H1 (cell line): ENCODE measurements around the gene SBNO2. TPM values are rescaled to one million over a fixed set of nuclear protein-coding genes. Genes with fewer than 3 reads are reported as not detected.
"Not testable (repeated sequence)": the region's sequence is repeated elsewhere in the genome, so short reads cannot be mapped to it uniquely, and the experiment has no call there.

Experiments used
- CTCF ChIA-PET: fragments of 300-600 bp; sonication (Branson Sonifier 250); formaldehyde crosslinking; loops from one replicate; lab custom pipeline; 2021; ENCODE audit not compliant: partially characterized antibody; lab: Charles Lee
- POLR2A ChIA-PET: fragments of 300-600 bp; sonication (Branson Sonifier 250); formaldehyde crosslinking; loops from one replicate; lab custom pipeline; 2021; ENCODE audit warnings: inconsistent platforms; ENCODE audit not compliant: partially characterized antibody; lab: Charles Lee
- DNase-seq, 2 experiments: peaks; one replicate each; pipeline versions ENCODE4 v3.0.0 to v3.0.0-alpha.2; 2010 to 2022; ENCODE audit warnings: low spot score in 2 of 2, low read depth in 1 of 2, mixed read lengths in 1 of 2
- FAIRE-seq: peaks from 2 replicates; lab custom pipeline; 2011; peaks lifted over from hg19 to GRCh38; lab: Jason Lieb, UNC
- H2AFZ ChIP-seq: 2 replicates; pipeline ENCODE4 v1.8.1; 2012; ENCODE audit warnings: low read length, inconsistent platforms
- H2AK5ac ChIP-seq: 2 replicates; pipeline ENCODE4 v1.6.1; 2013; ENCODE audit warnings: low read depth, low read length
- H2BK120ac ChIP-seq: replicated peaks from 2 replicates; pipeline ENCODE3; 2013; ENCODE audit warnings: low read depth, low read length, inconsistent platforms
- H2BK12ac ChIP-seq: 2 replicates; pipeline ENCODE4 v1.6.1; 2013; ENCODE audit warnings: low read depth, low read length
- H2BK15ac ChIP-seq: 2 replicates; pipeline ENCODE4 v1.6.1; 2013; ENCODE audit warnings: low read length
- H2BK20ac ChIP-seq: 2 replicates; pipeline ENCODE4 v1.6.1; 2013; ENCODE audit warnings: low read length
- H2BK5ac ChIP-seq: 2 replicates; pipeline ENCODE4 v1.6.1; 2013; ENCODE audit warnings: low read depth, low read length
- H3K14ac ChIP-seq: 2 replicates; pipeline ENCODE4 v1.6.1; 2013; ENCODE audit warnings: inconsistent platforms; ENCODE audit not compliant: insufficient read length
- H3K18ac ChIP-seq: 2 replicates; pipeline ENCODE4 v1.6.1; 2013; ENCODE audit warnings: low read length; ENCODE audit errors: extremely low read depth
- H3K23ac ChIP-seq: 2 replicates; pipeline ENCODE4 v1.6.1; 2013; ENCODE audit warnings: inconsistent platforms; ENCODE audit not compliant: insufficient read length
- H3K23me2 ChIP-seq: 2 replicates; pipeline ENCODE4 v1.6.1; 2013; ENCODE audit warnings: low read depth, low read length
- H3K27ac ChIP-seq: 2 replicates; pipeline ENCODE4 v1.6.1; 2011; ENCODE audit warnings: low read depth, low read length, inconsistent platforms
- H3K27me3 ChIP-seq, 4 experiments: replicated peaks in 1 of 4; 1 replicate in 1 of 4; 2 replicates in 3 of 4; pipeline versions ENCODE4 v1.6.1 to v1.8.1; 2011 to 2013; ENCODE audit warnings: low read length in 3 of 4, mild to moderate bottlenecking in 3 of 4, inconsistent platforms in 2 of 4, mixed read lengths in 2 of 4, moderate library complexity in 1 of 4; ENCODE audit not compliant: control insufficient read depth in 3 of 4, insufficient read depth in 3 of 4; ENCODE audit errors: extremely low read depth in 1 of 4
- H3K36me3 ChIP-seq, 4 experiments: 2 replicates each; pipeline versions ENCODE4 v1.6.1 to v1.8.1; 2011 to 2013; ENCODE audit warnings: mild to moderate bottlenecking in 4 of 4, low read length in 3 of 4, moderate library complexity in 2 of 4, control low read depth in 1 of 4, inconsistent platforms in 1 of 4; ENCODE audit not compliant: insufficient read depth in 4 of 4, control insufficient read depth in 2 of 4
- H3K4ac ChIP-seq: replicated peaks from 2 replicates; pipeline ENCODE3; 2013; ENCODE audit warnings: low read length, low read depth, mixed read lengths, inconsistent platforms; ENCODE audit not compliant: insufficient read length
- H3K4me1 ChIP-seq, 4 experiments: replicated peaks in 1 of 4; 1 replicate in 1 of 4; 2 replicates in 3 of 4; pipeline versions ENCODE4 v1.6.1 to v1.8.1; 2011 to 2013; ENCODE audit warnings: low read length in 3 of 4, inconsistent platforms in 2 of 4, mixed read lengths in 1 of 4; ENCODE audit not compliant: insufficient read depth in 4 of 4, control insufficient read depth in 3 of 4
- H3K4me2 ChIP-seq, 2 experiments: 2 replicates each; pipeline versions ENCODE4 v1.6.1 to v1.8.1; 2011 to 2013; ENCODE audit warnings: low read depth in 2 of 2, low read length in 2 of 2, control low read depth in 1 of 2, inconsistent platforms in 1 of 2, mild to moderate bottlenecking in 1 of 2; ENCODE audit not compliant: insufficient read depth in 1 of 2
- H3K4me3 ChIP-seq, 4 experiments: fragments of 200-600, 300-600 bp in 1 of 4; sonication (generic), shearing (Covaris generic), sonication (Bioruptor Twin) in 1 of 4; 2 replicates each; pipeline versions ENCODE4 v1.5.1 to v1.8.1; 2011 to 2016; ENCODE audit warnings: low read length in 4 of 4, low read depth in 3 of 4, control low read depth in 2 of 4, inconsistent platforms in 2 of 4, mild to moderate bottlenecking in 2 of 4, mixed read lengths in 1 of 4, moderate library complexity in 1 of 4; ENCODE audit not compliant: insufficient read depth in 2 of 4; ENCODE audit errors: extremely low read depth in 1 of 4
- H3K56ac ChIP-seq: replicated peaks from 2 replicates; pipeline ENCODE3; 2013; ENCODE audit warnings: low read depth, mild to moderate bottlenecking, mixed read lengths, low read length, inconsistent platforms; ENCODE audit not compliant: insufficient read length
- H3K79me1 ChIP-seq: 2 replicates; pipeline ENCODE4 v1.6.1; 2013; ENCODE audit warnings: low read depth, low read length, control low read depth
- H3K79me2 ChIP-seq, 2 experiments: 2 replicates each; pipeline versions ENCODE4 v1.6.1 to v1.8.1; 2012 to 2013; ENCODE audit warnings: low read length in 2 of 2, mild to moderate bottlenecking in 2 of 2, inconsistent platforms in 1 of 2; ENCODE audit not compliant: insufficient read depth in 2 of 2, control insufficient read depth in 1 of 2
- H3K9ac ChIP-seq, 4 experiments: replicated peaks in 1 of 4; 1 replicate in 1 of 4; 2 replicates in 3 of 4; pipeline versions ENCODE4 v1.6.1 to v1.8.1; 2011 to 2013; ENCODE audit warnings: low read depth in 3 of 4, low read length in 3 of 4, control low read depth in 2 of 4, mild to moderate bottlenecking in 2 of 4, moderate library complexity in 2 of 4, inconsistent platforms in 1 of 4; ENCODE audit errors: extremely low read depth in 1 of 4
- H3K9me3 ChIP-seq, 2 experiments: 2 replicates each; pipeline versions ENCODE4 v1.6.1 to v1.8.1; 2012 to 2013; ENCODE audit warnings: mild to moderate bottlenecking in 2 of 2, moderate library complexity in 2 of 2, control low read depth in 1 of 2, inconsistent platforms in 1 of 2, low read depth in 1 of 2, low read length in 1 of 2, mixed read lengths in 1 of 2; ENCODE audit not compliant: insufficient read depth in 2 of 2
- H4K20me1 ChIP-seq, 2 experiments: replicated peaks in 1 of 2; 2 replicates each; pipeline versions ENCODE3 to v1.8.1; 2011 to 2013; ENCODE audit warnings: inconsistent platforms in 2 of 2, low read length in 2 of 2, mild to moderate bottlenecking in 1 of 2; ENCODE audit not compliant: insufficient read depth in 2 of 2, control insufficient read depth in 1 of 2
- H4K5ac ChIP-seq: 2 replicates; pipeline ENCODE4 v1.6.1; 2013; ENCODE audit warnings: low read length, low read depth, mixed read lengths, inconsistent platforms; ENCODE audit not compliant: insufficient read length
- H4K8ac ChIP-seq: 2 replicates; pipeline ENCODE4 v1.8.0; 2013; ENCODE audit warnings: mild to moderate bottlenecking, moderate library complexity, low read length, inconsistent platforms; ENCODE audit not compliant: insufficient read depth; ENCODE audit errors: extremely low read depth
- H4K91ac ChIP-seq: replicated peaks from 2 replicates; pipeline ENCODE3; 2013; ENCODE audit warnings: low read length, mixed read lengths, inconsistent platforms; ENCODE audit not compliant: insufficient read length
- RAD21 ChIP-seq, 2 experiments: IDR thresholded peaks in 1 of 2; conservative IDR thresholded peaks in 1 of 2; 2 replicates each; pipeline ENCODE4 v1.6.1; 2011; ENCODE audit warnings: low read depth in 2 of 2, low read length in 2 of 2, improper control_type of control experiment in 1 of 2, inconsistent platforms in 1 of 2, mild to moderate bottlenecking in 1 of 2, moderate library complexity in 1 of 2
- WGBS, 2 experiments: shearing (Covaris generic) in 1 of 2; methylation state at CpG; one replicate each; pipeline versions ENCODE4 v1.1.6 to v1.1.7; 2013 to 2015; ENCODE audit warnings: low lambda C conversion rate in 2 of 2, mixed read lengths in 2 of 2, inconsistent platforms in 1 of 2, low coverage in 1 of 2, missing lambda C conversion rate in 1 of 2; ENCODE audit not compliant: insufficient replicate concordance in 2 of 2, insufficient coverage in 1 of 2, insufficient read length in 1 of 2; ENCODE audit errors: extremely low coverage in 1 of 2, missing lambda C conversion rate in 1 of 2; 5-methylcytosine and 5-hydroxymethylcytosine counted together
- polyA plus RNA-seq, 7 experiments: library from polyadenylated mRNA; depleted of rRNA in 3 of 7; stranded (reverse) in 5 of 7; unstranded in 2 of 7; fragments of >200 nt in 5 of 7; fragments of 200-250 nt in 2 of 7; gene quantifications; 1 replicate in 5 of 7; 2 replicates in 1 of 7; 4 replicates in 1 of 7; pipeline versions ENCODE4 v1.2.1 to v1.2.3, GENCODE V29; 2011 to 2013; ENCODE audit warnings: missing spikeins in 2 of 7, mixed read lengths in 2 of 7
- total RNA-seq: library from RNA; stranded (reverse); fragmentation: NEBNext Ultra II Directional; extraction: Animal tissue kit (Norgen Biotek cat#: 25700); gene quantifications from 2 replicates; pipeline ENCODE4 v1.2.1, GENCODE V29; 2021

Gene SBNO2
- total and polyA plus RNA-seq, 2 of the 8 experiments (the other 6 are each of a cell fraction or from before 2014, with no cell fraction given): 12.2 to 31.4 TPM

- DNase-seq, H2BK120ac ChIP-seq, H3K4ac ChIP-seq, H3K18ac ChIP-seq, H3K27ac ChIP-seq, H3K14ac ChIP-seq, H2AFZ ChIP-seq, H2BK15ac ChIP-seq, H3K9me3 ChIP-seq, H3K4me3 ChIP-seq, H3K9ac ChIP-seq, H4K8ac ChIP-seq, H3K56ac ChIP-seq, H2BK12ac ChIP-seq, H3K79me2 ChIP-seq, H3K23me2 ChIP-seq, H3K23ac ChIP-seq, FAIRE-seq, H2AK5ac ChIP-seq, H3K4me2 ChIP-seq, H4K20me1 ChIP-seq, H3K27me3 ChIP-seq, H2BK5ac ChIP-seq, H4K5ac ChIP-seq, H2BK20ac ChIP-seq, H4K91ac ChIP-seq: not testable (repeated sequence)
- WGBS, 2 experiments: 88% methylated on average over 6 of the region's 7 CpGs; no CpG with 5 or more reads in 1 of the 2 experiments
- ChIA-PET CTCF (interaction anchor here (0.7 to 4.5 kb wide), 17 partner anchors 10 to 115 kb away, joined by 3 to 24 read pairs (median 3); no protein-coding TSS in a partner anchor), POLR2A (interaction anchor here (0.6 to 1.2 kb wide), 3 partner anchors 15 to 100 kb away, joined by 3 to 4 read pairs (median 3); no protein-coding TSS in a partner anchor)
- H3K79me1 ChIP-seq: peaks cover 10% of the 10 kb centered on the region
- peak; percentile 12 to 13; a peak in 1 of 4 replicates for TF ChIP-seq RAD21 (IDR thresholded peaks at IDR 0.05 in 1 of 2, conservative IDR thresholded peaks at IDR 0.05 in 1 of 2; ENCODE audit: low read depth in 2 of 2, low read length in 2 of 2)
- H3K36me3 ChIP-seq: peaks cover 2 to 12% (median 4%) of the 10 kb centered on the region in 4 experiments; a peak in 4 of 8 replicates
- peaks cover 0 to 14% (median 7%) of the 10 kb centered on the region in 4 experiments; a peak in 6 of 7 replicates for H3K4me1 ChIP-seq
Measured at GRCh38 chr19:1129084-1129483, 45.0 kb downstream of the SBNO2 start.
